Trophoblast cell (in vitro differentiated cells and primary cell): ENCODE results near the gene AUTS2.

Experiments used
- DNase-seq, 2 donors: peaks; one replicate each; pipeline ENCODE4 v3.0.0-alpha.2; 2016
- H2AFZ ChIP-seq: 2 replicates; pipeline ENCODE4 v1.6.1; 2013; ENCODE audit warnings: low read length, moderate library complexity, mild to moderate bottlenecking; ENCODE audit not compliant: insufficient read depth, poor library complexity
- H2AK5ac ChIP-seq: 2 replicates; pipeline ENCODE4 v1.6.1; 2013; ENCODE audit warnings: mild to moderate bottlenecking, low read length
- H2BK120ac ChIP-seq: 2 replicates; pipeline ENCODE4 v1.6.1; 2013; ENCODE audit warnings: low read length, mild to moderate bottlenecking, moderate library complexity; ENCODE audit not compliant: insufficient read depth, poor library complexity
- H2BK12ac ChIP-seq: 2 replicates; pipeline ENCODE4 v1.6.1; 2013; ENCODE audit warnings: mild to moderate bottlenecking, low read length, moderate library complexity
- H2BK5ac ChIP-seq: 2 replicates; pipeline ENCODE4 v1.6.1; 2013; ENCODE audit warnings: low read length, low read depth, moderate library complexity, mild to moderate bottlenecking; ENCODE audit not compliant: poor library complexity
- H3K14ac ChIP-seq: 2 replicates; pipeline ENCODE4 v1.6.1; 2013; ENCODE audit warnings: mild to moderate bottlenecking, low read length
- H3K18ac ChIP-seq: 2 replicates; pipeline ENCODE4 v1.6.1; 2013; ENCODE audit warnings: mild to moderate bottlenecking, low read length
- H3K23ac ChIP-seq: 2 replicates; pipeline ENCODE4 v1.6.1; 2013; ENCODE audit warnings: low read length
- H3K27ac ChIP-seq: 2 replicates; pipeline ENCODE4 v1.5.1; 2013; ENCODE audit warnings: low read depth, mild to moderate bottlenecking, inconsistent platforms, low read length, moderate library complexity
- H3K27me3 ChIP-seq: 2 replicates; pipeline ENCODE4 v1.6.1; 2013; ENCODE audit warnings: inconsistent platforms, mild to moderate bottlenecking, low read length, moderate library complexity; ENCODE audit not compliant: insufficient read depth
- H3K36me3 ChIP-seq, 2 experiments: 1 replicate in 1 of 2; 2 replicates in 1 of 2; pipeline ENCODE4 v1.6.1; 2013; ENCODE audit warnings: low read length in 2 of 2, mild to moderate bottlenecking in 2 of 2, moderate library complexity in 1 of 2; ENCODE audit not compliant: insufficient read depth in 2 of 2, control insufficient read depth in 1 of 2
- H3K4ac ChIP-seq: 2 replicates; pipeline ENCODE4 v1.6.1; 2013; ENCODE audit warnings: low read depth, mild to moderate bottlenecking, low read length, moderate library complexity
- H3K4me1 ChIP-seq, 2 experiments: 1 replicate in 1 of 2; 2 replicates in 1 of 2; pipeline ENCODE4 v1.6.1; 2013; ENCODE audit warnings: low read length in 2 of 2, mild to moderate bottlenecking in 2 of 2, moderate library complexity in 1 of 2; ENCODE audit not compliant: insufficient read depth in 2 of 2, control insufficient read depth in 1 of 2
- H3K4me2 ChIP-seq: 2 replicates; pipeline ENCODE4 v1.6.1; 2013; ENCODE audit warnings: inconsistent platforms, mild to moderate bottlenecking, low read length, moderate library complexity
- H3K4me3 ChIP-seq: 2 replicates; pipeline ENCODE4 v1.5.1; 2013; ENCODE audit warnings: mild to moderate bottlenecking, low read depth, low read length, inconsistent platforms
- H3K79me1 ChIP-seq: one replicate; pipeline ENCODE4 v1.6.1; 2013; ENCODE audit warnings: low read length
- H3K79me2 ChIP-seq: 2 replicates; pipeline ENCODE4 v1.6.1; 2013; ENCODE audit warnings: low read length, mild to moderate bottlenecking; ENCODE audit not compliant: control insufficient read depth, insufficient read depth, poor library complexity
- H3K9ac ChIP-seq: 2 replicates; pipeline ENCODE4 v1.6.1; 2013; ENCODE audit warnings: mild to moderate bottlenecking, low read length
- H3K9me3 ChIP-seq: 2 replicates; pipeline ENCODE4 v1.6.1; 2013; ENCODE audit warnings: low read depth, mild to moderate bottlenecking, control low read depth, inconsistent platforms, low read length; ENCODE audit not compliant: insufficient read depth
- H4K12ac ChIP-seq: 2 replicates; pipeline ENCODE4 v1.6.1; 2013; ENCODE audit warnings: low read depth, mild to moderate bottlenecking, low read length, moderate library complexity
- H4K8ac ChIP-seq: 2 replicates; pipeline ENCODE4 v1.6.1; 2013; ENCODE audit warnings: low read depth, mild to moderate bottlenecking, low read length, moderate library complexity
- H4K91ac ChIP-seq: one replicate; pipeline ENCODE4 v1.6.1; 2013; ENCODE audit warnings: low read depth, mild to moderate bottlenecking, low read length, moderate library complexity
- WGBS: extraction: QIAGEN DNeasy Blood & Tissue Kit; methylation state at CpG from one replicate; pipeline ENCODE4 v1.1.7; 2013; ENCODE audit warnings: missing lambda C conversion rate; ENCODE audit not compliant: insufficient read length, insufficient coverage; ENCODE audit errors: extremely low coverage; 5-methylcytosine and 5-hydroxymethylcytosine counted together

Gene AUTS2

GRCh38 chr7:69754476-69754875, 156.2 kb downstream of the AUTS2 start:
- Histone ChIP-seq H2AK5ac (no peak overlapping the region), H3K4me3 (no peak overlapping the region)
- no CpG with 5 or more reads among the region's 3 CpGs for WGBS

DNA sequence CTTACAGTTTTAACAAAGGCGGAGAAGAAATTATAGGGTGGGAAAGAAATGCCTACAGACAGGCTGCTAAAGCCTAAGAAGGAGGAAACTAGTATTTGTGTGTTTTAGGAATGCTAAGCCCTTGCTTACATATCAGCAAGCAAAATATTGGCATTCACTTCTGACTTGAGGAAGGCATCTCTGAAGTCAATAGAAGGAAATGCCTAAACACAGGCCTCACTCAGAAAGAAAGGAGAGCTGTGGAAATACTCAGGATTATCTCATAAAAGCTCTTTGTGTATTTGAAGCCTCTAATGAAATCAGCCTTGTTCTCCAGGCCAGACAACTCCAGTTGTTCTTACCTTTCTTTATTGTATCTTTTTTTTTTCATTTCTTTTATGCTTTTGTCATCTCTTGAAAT, 158.0 kb downstream of the AUTS2 start:
- no CpG with 5 or more reads among the region's 1 CpG for WGBS
- Histone ChIP-seq H2BK5ac (no peak overlapping the region), H3K14ac (no peak overlapping the region), H3K27me3 (no peaks in the 10 kb centered on the region), H3K9ac (no peak overlapping the region), H4K91ac (no peak overlapping the region), H3K4me2 (no peak overlapping the region), H3K9me3 (no peaks in the 10 kb centered on the region), H2AFZ (no peak overlapping the region), H3K23ac (no peak overlapping the region), H4K12ac (no peak overlapping the region), H3K27ac (no peak overlapping the region), H2BK12ac (no peak overlapping the region), H3K79me1 (no peaks in the 10 kb centered on the region), H3K4me3 (no peak overlapping the region), H3K4ac (no peak overlapping the region), H3K36me3 (no peaks in the 10 kb centered on the region), H4K8ac (no peak overlapping the region), H2AK5ac (no peak overlapping the region), H3K4me1 (peaks cover 0 to 7% of the 10 kb centered on the region in 2 experiments), H2BK120ac (no peak overlapping the region), H3K18ac (no peak overlapping the region), H3K79me2 (no peaks in the 10 kb centered on the region)
- no peak for DNase-seq

More at GRCh38 chr7:69754476-69754875, 156.2 kb downstream of the AUTS2 start:
- no peak overlapping the region for H4K12ac ChIP-seq
- H3K14ac ChIP-seq: no peak overlapping the region
- no peak overlapping the region for H2AFZ ChIP-seq
- no peaks in the 10 kb centered on the region for H3K36me3 ChIP-seq
- H3K9me3 ChIP-seq: no peaks in the 10 kb centered on the region
- H3K4me2 ChIP-seq: no peak overlapping the region
- no peak overlapping the region for H2BK12ac ChIP-seq
- H4K8ac ChIP-seq: no peak overlapping the region
- peaks cover 0 to 12% of the 10 kb centered on the region in 2 experiments for H3K4me1 ChIP-seq
- DNase-seq: no peak
- no peaks in the 10 kb centered on the region for H3K27me3 ChIP-seq
- H2BK5ac ChIP-seq: no peak overlapping the region
- H3K27ac ChIP-seq: no peak overlapping the region
- H3K79me2 ChIP-seq: no peaks in the 10 kb centered on the region
- H3K23ac ChIP-seq: no peak overlapping the region
- H4K91ac ChIP-seq: no peak overlapping the region
- H3K4ac ChIP-seq: no peak overlapping the region
- H3K18ac ChIP-seq: no peak overlapping the region
- H2BK120ac ChIP-seq: no peak overlapping the region
- no peak overlapping the region for H3K9ac ChIP-seq
- peaks cover 2% of the 10 kb centered on the region for H3K79me1 ChIP-seq

GRCh38 chr7:69757528-69757927, 159.3 kb downstream of the AUTS2 start:
- Histone ChIP-seq H3K79me1 (no peaks in the 10 kb centered on the region), H3K27me3 (no peaks in the 10 kb centered on the region), H4K8ac (no peak overlapping the region), H3K79me2 (no peaks in the 10 kb centered on the region), H2AK5ac (no peak overlapping the region), H3K4me1 (peaks cover 0 to 7% of the 10 kb centered on the region in 2 experiments), H3K9me3 (no peaks in the 10 kb centered on the region), H3K36me3 (no peaks in the 10 kb centered on the region), H4K91ac (no peak overlapping the region), H3K27ac (no peak overlapping the region), H3K23ac (no peak overlapping the region), H3K9ac (no peak overlapping the region), H4K12ac (no peak overlapping the region), H2BK5ac (no peak overlapping the region), H2BK120ac (no peak overlapping the region), H3K18ac (no peak overlapping the region), H2AFZ (no peak overlapping the region), H3K4me3 (no peak overlapping the region), H3K4ac (no peak overlapping the region), H2BK12ac (no peak overlapping the region), H3K14ac (no peak overlapping the region), H3K4me2 (no peak overlapping the region)
- no peak for DNase-seq
- WGBS: no CpG with 5 or more reads among the region's 1 CpG

GRCh38 chr7:69757981-69758430, 159.7 kb downstream of the AUTS2 start:
- Histone ChIP-seq H3K27ac (no peak overlapping the region), H3K79me1 (no peaks in the 10 kb centered on the region), H3K4me3 (no peak overlapping the region), H2BK12ac (no peak overlapping the region), H2BK5ac (no peak overlapping the region), H3K79me2 (no peaks in the 10 kb centered on the region), H3K23ac (no peak overlapping the region), H3K9ac (no peak overlapping the region), H4K91ac (no peak overlapping the region), H3K18ac (no peak overlapping the region), H2AK5ac (no peak overlapping the region), H3K9me3 (no peaks in the 10 kb centered on the region), H3K4me1 (peaks cover 0 to 7% of the 10 kb centered on the region in 2 experiments), H3K14ac (no peak overlapping the region), H3K36me3 (no peaks in the 10 kb centered on the region), H3K4ac (no peak overlapping the region), H4K8ac (no peak overlapping the region), H3K27me3 (no peaks in the 10 kb centered on the region), H3K4me2 (no peak overlapping the region), H4K12ac (no peak overlapping the region), H2AFZ (no peak overlapping the region), H2BK120ac (no peak overlapping the region)
- no peak for DNase-seq
- WGBS: no CpG with 5 or more reads among the region's 1 CpG
